ENCODE data around the gene NRXN3. TPM values are rescaled to one million over a fixed set of nuclear protein-coding genes. Genes with fewer than 3 reads are reported as not detected.
"Not testable (repeated sequence)": the region's sequence is repeated elsewhere in the genome, so short reads cannot be mapped to it uniquely, and the experiment has no call there.

NRXN3 gene
- total RNA-seq, 6 experiments from 2014 or later: 0.07 to 0.28 (median 0.11) TPM; not detected in 2

DNA sequence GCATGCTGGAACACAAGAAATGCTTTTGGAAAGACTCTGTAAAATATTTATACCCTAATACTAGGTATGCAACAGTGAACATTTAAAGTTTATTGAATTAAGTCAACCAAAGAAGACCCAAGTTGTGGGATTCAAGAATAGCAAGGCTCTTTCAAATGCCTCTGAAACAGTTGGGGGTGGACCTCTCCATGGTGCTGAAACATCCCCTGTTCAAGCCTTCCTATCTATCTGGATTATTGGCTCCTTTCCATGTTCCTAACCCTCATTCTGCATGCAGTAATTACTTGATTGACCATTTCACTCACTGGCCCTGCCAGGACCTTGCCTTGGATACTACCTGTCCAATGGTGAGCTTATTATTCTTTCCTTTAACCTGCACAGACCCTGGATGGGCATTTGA lies 349.7 kb downstream of the NRXN3 start:
- Mint-ChIP-seq H3K4me3 (no peak overlapping the region), H3K9me3 (peaks cover 31% of the 10 kb centered on the region), H3K4me1 (ENCODE audit: low read depth) (no peaks in the 10 kb centered on the region), H3K27me3 (ENCODE audit: insufficient read depth) (peaks cover 1% of the 10 kb centered on the region; the same call in 1 of the 2 replicates), H3K27ac (no peak overlapping the region), H3K36me3 (ENCODE audit: low read depth) (no peaks in the 10 kb centered on the region)
- TF ChIP-seq CTCF (IDR thresholded peaks at IDR 0.05): no peak
- DNase-seq: no peak

DNA sequence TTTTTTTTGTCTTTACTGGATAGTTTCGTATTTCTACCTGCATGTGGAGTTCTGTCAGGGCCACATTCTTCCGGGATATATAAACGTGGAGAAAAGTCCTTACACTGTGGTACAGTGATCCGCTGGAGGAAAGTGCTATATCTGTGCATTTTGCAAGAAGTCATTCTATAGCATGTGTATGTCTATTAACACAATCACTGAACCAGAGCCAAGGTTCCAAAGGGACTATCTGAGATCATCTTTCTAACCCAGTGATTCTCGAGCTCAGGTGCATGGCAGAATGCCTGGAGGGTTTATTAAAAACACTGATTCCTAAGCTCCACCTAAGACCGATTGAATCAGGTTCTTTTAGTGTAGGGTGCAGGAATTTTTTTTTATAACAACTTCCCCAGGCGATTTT lies 354.0 kb downstream of the NRXN3 start:
- Mint-ChIP-seq H3K4me3 (no peak overlapping the region), H3K4me1 (ENCODE audit: low read depth) (no peaks in the 10 kb centered on the region), H3K36me3 (ENCODE audit: low read depth) (no peaks in the 10 kb centered on the region), H3K9me3 (peaks cover 25% of the 10 kb centered on the region), H3K27ac (no peak overlapping the region), H3K27me3 (ENCODE audit: insufficient read depth) (peaks cover 1% of the 10 kb centered on the region; the same call in 1 of the 2 replicates)
- no peak for DNase-seq
- no peak for TF ChIP-seq CTCF (IDR thresholded peaks at IDR 0.05)

DNA sequence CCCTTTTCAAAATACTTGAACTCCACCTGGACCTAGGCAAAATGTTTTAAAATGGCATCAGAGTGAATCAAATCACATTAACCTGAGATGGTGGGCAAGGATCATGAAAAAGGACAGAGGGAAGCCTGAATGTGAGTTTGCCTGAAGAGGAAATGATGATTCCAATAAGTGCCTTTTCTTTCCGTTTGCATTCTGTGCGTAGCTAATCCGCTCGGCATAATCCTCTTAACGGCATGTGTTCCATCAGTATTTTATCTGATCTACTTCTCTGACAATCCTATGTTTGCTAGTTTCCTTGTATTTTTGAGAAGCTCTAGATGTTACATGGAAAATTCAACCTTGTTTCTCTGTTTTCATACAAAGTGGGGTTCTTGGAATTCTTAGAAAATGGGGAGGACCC lies 354.6 kb downstream of the NRXN3 start:
- Mint-ChIP-seq H3K27me3 (ENCODE audit: insufficient read depth) (peaks cover 1% of the 10 kb centered on the region; the same call in 1 of the 2 replicates), H3K36me3 (ENCODE audit: low read depth) (no peaks in the 10 kb centered on the region), H3K4me1 (ENCODE audit: low read depth) (no peaks in the 10 kb centered on the region), H3K27ac (no peak overlapping the region), H3K9me3 (peaks cover 30% of the 10 kb centered on the region), H3K4me3 (no peak overlapping the region)
- DNase-seq: no peak
- TF ChIP-seq CTCF (IDR thresholded peaks at IDR 0.05): no peak

GRCh38 chr14:78530078-78530477 lies 359.9 kb downstream of the NRXN3 start:
- H3K4me3 Mint-ChIP-seq: no peak overlapping the region
- H3K4me1 Mint-ChIP-seq (ENCODE audit: low read depth): no peaks in the 10 kb centered on the region
- peaks cover 46% of the 10 kb centered on the region for H3K9me3 Mint-ChIP-seq
- TF ChIP-seq CTCF (IDR thresholded peaks at IDR 0.05): no peak
- H3K27ac Mint-ChIP-seq: no peak overlapping the region
- peaks cover 6% of the 10 kb centered on the region; the same call in 1 of the 2 replicates for H3K36me3 Mint-ChIP-seq (ENCODE audit: low read depth)
- peaks cover 2% of the 10 kb centered on the region; the same call in 1 of the 2 replicates for H3K27me3 Mint-ChIP-seq (ENCODE audit: insufficient read depth)
- no peak for DNase-seq

DNA sequence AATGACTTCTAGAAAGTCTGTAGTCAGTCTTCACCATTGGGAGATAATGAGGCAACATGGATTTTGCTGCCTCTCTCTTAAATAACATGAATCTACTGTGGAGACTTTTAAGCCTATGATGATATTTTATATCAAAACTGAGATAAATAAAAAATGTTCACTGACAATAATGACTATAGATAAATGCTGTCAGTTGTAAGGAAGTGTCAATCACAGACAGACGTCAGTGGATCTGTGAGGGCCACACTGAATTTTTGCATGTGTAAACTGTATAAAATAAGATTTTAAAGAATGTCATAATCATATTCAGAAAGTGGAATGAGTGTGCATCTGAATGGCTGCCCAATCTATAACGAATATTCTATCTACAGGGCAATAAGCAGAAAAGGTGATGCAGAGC lies 364.0 kb downstream of the NRXN3 start:
- Mint-ChIP-seq H3K9me3 (peaks cover 35% of the 10 kb centered on the region), H3K36me3 (ENCODE audit: low read depth) (peaks cover 6% of the 10 kb centered on the region; the same call in 1 of the 2 replicates), H3K4me1 (ENCODE audit: low read depth) (no peaks in the 10 kb centered on the region), H3K4me3 (no peak overlapping the region), H3K27ac (no peak overlapping the region), H3K27me3 (ENCODE audit: insufficient read depth) (peaks cover 5% of the 10 kb centered on the region)
- no peak for TF ChIP-seq CTCF (IDR thresholded peaks at IDR 0.05)
- no peak for DNase-seq

GRCh38 chr14:78535041-78535440 lies 364.9 kb downstream of the NRXN3 start:
- DNase-seq: no peak

DNA sequence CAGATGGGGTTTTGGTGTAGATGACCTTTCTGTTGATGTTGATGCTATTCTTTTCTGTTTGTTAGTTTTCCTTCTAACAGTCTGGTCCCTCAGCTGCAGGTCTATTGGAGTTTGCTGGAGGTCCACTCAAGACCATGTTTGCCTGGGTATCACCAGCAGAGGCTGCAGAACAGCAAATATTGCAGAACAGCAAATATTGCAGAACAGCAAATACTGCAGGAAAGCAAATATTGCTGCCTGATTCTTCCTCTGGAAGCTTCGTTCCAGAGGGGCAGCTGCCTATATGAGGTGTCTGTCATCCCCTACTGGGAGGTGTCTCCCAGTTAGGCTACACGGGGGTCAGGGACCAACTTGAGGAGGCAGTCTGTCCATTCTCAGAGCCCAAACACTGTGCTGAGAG lies 371.6 kb downstream of the NRXN3 start:
- peaks cover 23% of the 10 kb centered on the region for H3K9me3 Mint-ChIP-seq
- H3K27ac Mint-ChIP-seq; H3K4me1 Mint-ChIP-seq (ENCODE audit: low read depth); DNase-seq; H3K27me3 Mint-ChIP-seq (ENCODE audit: insufficient read depth); H3K4me3 Mint-ChIP-seq; H3K36me3 Mint-ChIP-seq (ENCODE audit: low read depth): not testable (repeated sequence)

More at GRCh38 chr14:78535041-78535440, 364.9 kb downstream of the NRXN3 start:
- no peak for TF ChIP-seq CTCF (IDR thresholded peaks at IDR 0.05)
- no peak overlapping the region for H3K4me3 Mint-ChIP-seq
- H3K4me1 Mint-ChIP-seq (ENCODE audit: low read depth): no peaks in the 10 kb centered on the region
- H3K27ac Mint-ChIP-seq: no peak overlapping the region
- H3K36me3 Mint-ChIP-seq (ENCODE audit: low read depth): peaks cover 6% of the 10 kb centered on the region; the same call in 1 of the 2 replicates
- H3K9me3 Mint-ChIP-seq: peaks cover 33% of the 10 kb centered on the region
- H3K27me3 Mint-ChIP-seq (ENCODE audit: insufficient read depth): peaks cover 5% of the 10 kb centered on the region
